ENCODE results near the gene ANKRD13B. TPM values are rescaled to one million over a fixed set of nuclear protein-coding genes. Genes with fewer than 3 reads are reported as not detected.
A peak's percentile ranks its signal among the peaks of the same experiment; 100 is the strongest.

ANKRD13B gene
- total and polyA plus RNA-seq, 2 of the 13 experiments (the other 11 are each of a cell fraction or from before 2014, with no cell fraction given), result 1.7 to 1.8 TPM

- TF ChIP-seq CREB3 (CRISPR knock-in tag; IDR thresholded peaks at IDR 0.05) (no peak), SMYD3 (CRISPR knock-in tag; IDR thresholded peaks at IDR 0.05) (no peak), BATF2 (CRISPR knock-in tag; IDR thresholded peaks at IDR 0.05) (no peak), KIAA2018 (CRISPR knock-in tag; IDR thresholded peaks at IDR 0.05; ENCODE audit: borderline replicate concordance) (no peak), E2F5 (CRISPR knock-in tag; conservative IDR thresholded peaks at IDR 0.05) (no peak), NFAT5 (CRISPR knock-in tag; IDR thresholded peaks at IDR 0.05) (0 out of 2 replicates have a peak, but pooled peaks have one; percentile 13), HOMEZ (CRISPR knock-in tag; IDR thresholded peaks at IDR 0.05; ENCODE audit: low read depth) (peak; percentile 33; the same call in 1 of the 2 replicates)
Observed at GRCh38 chr17:29591737-29592608, 959 bp upstream of the ANKRD13B start (continued).

Data from HepG2 (cell line).